Measurements from ENCODE around the gene SETD5. TPM values are rescaled to one million over a fixed set of nuclear protein-coding genes. Genes with fewer than 3 reads are reported as not detected.

SETD5 gene
- total and polyA plus RNA-seq, 8 donors: 25.5 to 78.0 (median 40.7) TPM

DNA sequence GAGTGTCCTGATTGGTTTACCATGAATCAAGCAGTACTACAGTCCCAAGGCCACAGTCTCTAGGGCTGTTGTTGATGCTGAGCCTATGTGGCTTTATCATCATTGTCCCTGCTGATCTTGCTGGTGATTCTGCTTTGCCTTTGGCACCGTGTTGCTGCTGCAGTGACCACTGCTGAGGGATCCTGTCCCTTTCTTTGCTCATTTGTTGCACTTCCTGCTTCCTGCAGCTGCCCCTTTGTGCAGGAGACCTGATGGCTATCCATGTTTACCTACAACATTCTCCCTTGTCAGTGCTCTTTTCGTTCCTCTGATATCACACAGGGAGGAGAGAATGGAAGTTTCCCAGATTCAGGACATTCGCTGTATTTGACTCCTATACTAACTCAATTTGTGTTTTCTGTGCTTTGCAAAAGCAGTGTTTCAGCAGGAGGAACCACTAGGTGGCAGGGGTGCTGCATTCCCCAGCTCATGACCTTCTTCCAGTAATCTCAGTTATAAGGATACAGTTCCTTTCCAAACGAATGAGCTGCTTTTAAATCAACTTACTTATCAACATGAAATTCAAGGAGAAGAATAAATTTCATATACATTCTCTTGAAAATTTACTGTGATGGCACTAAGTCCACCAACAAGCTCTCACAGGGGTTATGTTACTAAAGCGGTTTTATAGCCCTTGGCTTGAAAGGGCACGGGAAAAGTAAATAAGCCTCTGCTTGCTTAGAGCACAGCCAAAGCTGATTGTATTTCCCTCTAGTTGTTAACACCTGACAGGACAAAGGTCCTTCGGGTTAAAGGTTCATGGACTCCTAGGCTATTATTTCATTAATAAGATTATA, 44.3 kb upstream of the SETD5 start:
- intact Hi-C loops (cut with DNase I): no loop called here
- WGBS, 2 donors: 3 to 6% methylated on average over 7 of the region's 7 CpGs
- peak overlapping the region in 1 of 4 donors; percentile 6 for H3K4me3 ChIP-seq
- TF ChIP-seq, protein P1, sequence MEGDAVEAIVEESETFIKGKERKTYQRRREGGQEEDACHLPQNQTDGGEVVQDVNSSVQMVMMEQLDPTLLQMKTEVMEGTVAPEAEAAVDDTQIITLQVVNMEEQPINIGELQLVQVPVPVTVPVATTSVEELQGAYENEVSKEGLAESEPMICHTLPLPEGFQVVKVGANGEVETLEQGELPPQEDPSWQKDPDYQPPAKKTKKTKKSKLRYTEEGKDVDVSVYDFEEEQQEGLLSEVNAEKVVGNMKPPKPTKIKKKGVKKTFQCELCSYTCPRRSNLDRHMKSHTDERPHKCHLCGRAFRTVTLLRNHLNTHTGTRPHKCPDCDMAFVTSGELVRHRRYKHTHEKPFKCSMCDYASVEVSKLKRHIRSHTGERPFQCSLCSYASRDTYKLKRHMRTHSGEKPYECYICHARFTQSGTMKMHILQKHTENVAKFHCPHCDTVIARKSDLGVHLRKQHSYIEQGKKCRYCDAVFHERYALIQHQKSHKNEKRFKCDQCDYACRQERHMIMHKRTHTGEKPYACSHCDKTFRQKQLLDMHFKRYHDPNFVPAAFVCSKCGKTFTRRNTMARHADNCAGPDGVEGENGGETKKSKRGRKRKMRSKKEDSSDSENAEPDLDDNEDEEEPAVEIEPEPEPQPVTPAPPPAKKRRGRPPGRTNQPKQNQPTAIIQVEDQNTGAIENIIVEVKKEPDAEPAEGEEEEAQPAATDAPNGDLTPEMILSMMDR (IDR thresholded peaks at IDR 0.05): peak; percentile 51 to 81 (median 69)
- H3K27ac ChIP-seq: peak overlapping the region in 2 of 4 donors; percentile 62 to 63
- peak; percentile 89 to 96 (median 92) for ATAC-seq
- H3K4me1 ChIP-seq: peaks cover 0 to 38% (median 5%) of the 10 kb centered on the region in 3 donors
- H3K36me3 ChIP-seq: no peaks in the 10 kb centered on the region
- peak in 4 of 6 donors; percentile 33 to 74 (median 60) for DNase-seq
- H3K27me3 ChIP-seq: no peaks in the 10 kb centered on the region
- no peaks in the 10 kb centered on the region for H3K9me3 ChIP-seq
- FAIRE-seq: peak; percentile 67

DNA sequence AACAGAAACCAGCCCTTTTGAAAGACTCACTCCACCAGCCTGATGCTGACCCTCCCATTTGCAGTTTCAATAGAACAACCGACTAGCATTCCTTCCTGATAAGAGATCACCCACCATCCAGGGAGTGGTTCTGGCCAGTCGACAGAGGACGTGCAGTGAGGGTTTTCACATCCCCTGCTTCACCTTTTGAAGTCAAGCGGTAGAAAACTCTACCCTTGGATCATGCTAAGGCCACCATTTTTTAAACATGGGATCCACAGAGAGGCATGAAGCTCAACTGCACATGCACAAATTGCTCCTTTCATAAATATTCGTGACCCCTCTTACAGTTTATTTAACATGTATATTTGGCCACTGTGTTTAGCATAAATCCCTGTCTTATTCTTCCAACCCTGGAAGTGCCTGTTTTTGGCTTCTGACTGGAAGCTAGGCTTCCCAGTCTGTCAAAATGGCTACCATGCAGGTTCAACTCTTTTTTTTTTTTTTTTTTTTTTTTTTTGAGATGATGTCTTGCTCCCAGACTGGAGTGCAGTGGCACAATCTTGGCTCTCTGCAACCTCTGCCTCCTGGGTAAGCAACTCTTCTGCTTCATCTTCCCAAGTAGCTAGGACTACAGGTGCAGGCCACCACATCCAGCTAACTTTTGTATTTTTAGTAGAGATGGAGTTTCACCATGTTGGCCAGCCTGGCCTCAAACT, 35.6 kb upstream of the SETD5 start:
- H3K4me1 ChIP-seq: peaks cover 5 to 13% (median 8%) of the 10 kb centered on the region in 3 donors
- H3K36me3 ChIP-seq: peaks cover 0 to 9% (median 0%) of the 10 kb centered on the region in 3 donors
- FAIRE-seq: no peak
- no peak for ATAC-seq
- H3K27me3 ChIP-seq: no peaks in the 10 kb centered on the region
- H3K4me3 ChIP-seq: peak overlapping the region in 2 of 4 donors; percentile 62 to 67
- WGBS, 2 donors: 62 to 64% methylated on average over 5 of the region's 5 CpGs
- H3K27ac ChIP-seq: no peak overlapping the region
- intact Hi-C loops (cut with DNase I): no loop called here
- TF ChIP-seq, protein P1 (IDR thresholded peaks at IDR 0.05): no peak
- no peak for DNase-seq
- no peaks in the 10 kb centered on the region for H3K9me3 ChIP-seq

DNA sequence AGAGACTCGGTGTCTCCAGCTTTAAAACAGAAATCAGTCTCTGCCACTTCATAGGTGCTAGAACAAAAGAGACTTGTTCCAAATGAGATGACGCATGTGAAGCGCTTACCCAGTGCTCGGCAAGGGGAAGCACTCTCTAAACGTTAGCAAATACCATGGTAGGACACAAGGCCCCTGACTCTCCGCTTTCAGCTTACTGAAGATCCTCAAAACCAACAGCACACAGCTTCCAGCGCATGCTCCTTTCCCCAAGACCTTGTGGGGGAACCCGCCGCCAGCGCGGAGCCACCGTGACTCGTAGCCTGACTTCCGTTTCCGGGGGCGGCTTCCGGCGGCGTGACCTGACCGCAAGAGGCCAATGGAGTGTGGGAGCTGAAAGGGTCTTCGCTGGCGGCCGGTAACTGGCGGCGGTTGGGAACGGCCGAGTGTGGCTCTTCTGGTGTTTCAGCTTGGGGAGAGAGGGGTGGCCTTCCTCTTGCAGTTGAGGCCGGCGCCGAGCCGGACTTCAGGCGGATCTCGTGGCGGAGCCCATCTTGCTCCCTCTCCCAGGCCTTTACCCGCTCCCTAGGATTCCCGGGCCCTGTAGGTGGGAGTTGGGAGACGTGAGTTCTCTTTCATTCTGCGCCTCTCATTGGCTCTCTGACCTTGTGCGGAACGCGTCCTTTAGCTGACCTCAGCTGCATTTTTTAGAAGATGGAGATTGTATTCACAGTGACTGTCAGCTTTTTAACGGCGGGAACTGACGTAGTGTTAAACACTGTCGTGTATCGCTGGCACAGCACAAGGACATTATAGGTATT, 34.5 kb upstream of the SETD5 start, which contains the start of gene THUMPD3:
THUMPD3 (plus strand) TSS at position 324 of the 800 bp plus-strand sequence. CDS start 2,015 bp downstream, outside the sequence.
- TF ChIP-seq, protein P1 (IDR thresholded peaks at IDR 0.05): no peak
- Histone ChIP-seq H3K4me1 (peaks cover 5 to 13% (median 8%) of the 10 kb centered on the region in 3 donors), H3K9me3 (no peaks in the 10 kb centered on the region), H3K27me3 (no peaks in the 10 kb centered on the region), H3K27ac (peak within 1 kb of the TSS; percentile 77 to 84 (median 80)), H3K36me3 (peaks cover 0 to 15% (median 0%) of the 10 kb centered on the region in 3 donors), H3K4me3 (peak within 1 kb of the TSS; percentile 34 to 67 (median 60))
- intact Hi-C loops (cut with DNase I): no loop called here
- peak; percentile 99 for ATAC-seq
- 1 to 3% methylated on average over 46 of the region's 46 CpGs for WGBS, 2 donors
- peak; percentile 79 to 94 (median 88) for DNase-seq
- no peak for FAIRE-seq

DNA sequence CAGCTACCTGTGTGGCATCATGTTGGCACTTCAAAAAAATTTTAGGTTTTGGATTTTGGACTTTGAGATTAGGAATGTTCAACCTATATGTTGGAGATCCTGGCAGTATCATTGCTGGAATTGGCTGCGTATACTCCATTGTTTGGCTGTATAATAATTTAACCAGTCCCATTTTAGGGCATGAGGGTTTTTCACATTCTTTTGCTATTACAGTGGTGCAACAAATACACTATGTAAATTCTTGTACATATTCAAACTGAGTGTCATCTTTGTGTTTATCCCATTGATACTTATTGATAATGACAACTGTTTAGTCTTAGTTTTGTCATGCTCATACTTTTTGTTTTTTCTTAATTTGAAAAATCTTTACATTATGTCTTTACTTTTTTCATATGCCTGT, 27.9 kb upstream of the SETD5 start:
- Histone ChIP-seq H3K27me3 (no peaks in the 10 kb centered on the region), H3K36me3 (peaks cover 0 to 60% (median 14%) of the 10 kb centered on the region in 3 donors), H3K27ac (no peak overlapping the region), H3K4me1 (no peaks in the 10 kb centered on the region), H3K9me3 (no peaks in the 10 kb centered on the region), H3K4me3 (no peak overlapping the region)
- FAIRE-seq: no peak
- 76 to 95% methylated on average over 1 of the region's 1 CpG for WGBS, 2 donors
- no peak for ATAC-seq
- no peak for DNase-seq
- TF ChIP-seq, protein P1 (IDR thresholded peaks at IDR 0.05): no peak
- intact Hi-C loops (cut with DNase I): no loop called here

Measured in pancreas (tissue), 10 donors.